ENCODE data around the gene CDK5RAP2. TPM values are rescaled to one million over a fixed set of nuclear protein-coding genes. Genes with fewer than 3 reads are reported as not detected.
"Not testable (repeated sequence)": the region's sequence is repeated elsewhere in the genome, so short reads cannot be mapped to it uniquely, and the experiment has no call there.

The CDK5RAP2 gene
- total RNA-seq, 4 donors from 2014 or later: 48.1 to 127 (median 76.7) TPM

- DNase-seq (ENCODE audit: low spot score in 2 of 2): no peak
- H3K27ac ChIP-seq: peak overlapping the region in 2 of 4 donors; percentile 30 to 71
- WGBS, 2 donors: 89 to 94% methylated on average over 10 of the region's 10 CpGs
- H3K36me3 ChIP-seq: peaks cover 0 to 94% (median 7%) of the 10 kb centered on the region in 3 donors
- no peaks in the 10 kb centered on the region for H3K9me3 ChIP-seq
- H3K4me1 ChIP-seq: peaks cover 0 to 15% (median 2%) of the 10 kb centered on the region in 4 donors
- no peaks in the 10 kb centered on the region for H3K27me3 ChIP-seq
- TF ChIP-seq, protein P1, sequence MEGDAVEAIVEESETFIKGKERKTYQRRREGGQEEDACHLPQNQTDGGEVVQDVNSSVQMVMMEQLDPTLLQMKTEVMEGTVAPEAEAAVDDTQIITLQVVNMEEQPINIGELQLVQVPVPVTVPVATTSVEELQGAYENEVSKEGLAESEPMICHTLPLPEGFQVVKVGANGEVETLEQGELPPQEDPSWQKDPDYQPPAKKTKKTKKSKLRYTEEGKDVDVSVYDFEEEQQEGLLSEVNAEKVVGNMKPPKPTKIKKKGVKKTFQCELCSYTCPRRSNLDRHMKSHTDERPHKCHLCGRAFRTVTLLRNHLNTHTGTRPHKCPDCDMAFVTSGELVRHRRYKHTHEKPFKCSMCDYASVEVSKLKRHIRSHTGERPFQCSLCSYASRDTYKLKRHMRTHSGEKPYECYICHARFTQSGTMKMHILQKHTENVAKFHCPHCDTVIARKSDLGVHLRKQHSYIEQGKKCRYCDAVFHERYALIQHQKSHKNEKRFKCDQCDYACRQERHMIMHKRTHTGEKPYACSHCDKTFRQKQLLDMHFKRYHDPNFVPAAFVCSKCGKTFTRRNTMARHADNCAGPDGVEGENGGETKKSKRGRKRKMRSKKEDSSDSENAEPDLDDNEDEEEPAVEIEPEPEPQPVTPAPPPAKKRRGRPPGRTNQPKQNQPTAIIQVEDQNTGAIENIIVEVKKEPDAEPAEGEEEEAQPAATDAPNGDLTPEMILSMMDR (IDR thresholded peaks at IDR 0.05): no peak
- TF ChIP-seq EP300 (IDR thresholded peaks at IDR 0.05) (no peak), POLR2A (IDR thresholded peaks at IDR 0.05) (no peak)
- no peak overlapping the region for H3K4me3 ChIP-seq
These were observed 47.1 kb downstream of the CDK5RAP2 start for GRCh38 chr9:120532891-120533290.

DNA sequence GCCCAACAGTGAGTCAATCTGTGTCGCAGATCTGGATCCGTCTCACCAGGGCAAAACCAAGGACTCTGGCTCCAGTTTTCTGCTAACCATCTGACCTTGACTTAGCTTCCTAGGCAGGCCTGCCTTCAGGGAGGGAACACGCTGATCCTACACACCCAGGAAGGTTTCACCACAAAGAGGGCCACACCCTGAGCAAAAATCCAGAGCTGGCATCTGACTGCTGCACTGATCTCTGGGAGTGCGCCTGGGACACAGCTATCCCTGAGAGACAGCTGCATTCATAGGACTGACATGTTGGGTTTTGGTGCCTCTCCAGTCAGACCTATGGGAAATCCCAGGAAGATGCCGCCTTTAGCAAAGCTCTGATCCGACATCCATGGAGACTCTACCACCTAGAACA lies 47.5 kb downstream of the CDK5RAP2 start:
- DNase-seq (ENCODE audit: low spot score in 2 of 2): peak; percentile 22 to 34
- peaks cover 0 to 94% (median 7%) of the 10 kb centered on the region in 3 donors for H3K36me3 ChIP-seq

DNA sequence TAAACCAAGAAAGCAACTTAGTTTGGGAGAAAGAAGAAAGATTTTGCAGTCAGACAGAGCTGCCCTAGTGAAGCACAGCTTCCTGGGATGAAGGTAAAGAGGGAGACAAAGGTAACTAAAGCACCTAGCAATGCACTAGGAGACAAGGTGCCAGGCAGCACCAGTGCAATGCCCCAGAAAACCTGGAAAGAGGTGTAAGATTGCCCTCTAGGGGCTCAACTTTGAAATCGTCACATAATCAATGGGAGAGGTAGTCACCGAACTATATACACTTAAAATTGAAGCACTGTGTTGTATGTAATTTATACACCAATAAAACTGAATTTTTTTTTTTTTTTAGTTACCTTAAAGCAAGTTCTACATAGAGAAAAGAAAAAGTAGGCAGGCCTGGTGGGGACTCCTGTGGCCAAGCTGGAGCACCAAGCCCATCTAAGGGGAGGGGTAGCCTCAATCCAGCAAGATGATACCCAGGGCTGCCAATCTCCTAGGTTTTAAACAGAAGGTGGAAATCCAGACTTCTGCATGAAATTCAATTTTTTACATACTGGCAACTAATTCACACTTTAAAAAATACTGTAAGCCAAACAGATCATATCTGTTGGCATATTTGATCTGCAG lies 48.2 kb downstream of the CDK5RAP2 start:
- H3K4me3 ChIP-seq: no peak overlapping the region
- H3K27ac ChIP-seq: peak overlapping the region in 3 of 4 donors; percentile 19 to 71 (median 31)
- H3K4me1 ChIP-seq: peaks cover 0 to 15% (median 2%) of the 10 kb centered on the region in 4 donors
- H3K9me3 ChIP-seq: no peaks in the 10 kb centered on the region
- no peaks in the 10 kb centered on the region for H3K27me3 ChIP-seq
- TF ChIP-seq EP300 (IDR thresholded peaks at IDR 0.05) (no peak), POLR2A (IDR thresholded peaks at IDR 0.05) (no peak)
- TF ChIP-seq, protein P1 (IDR thresholded peaks at IDR 0.05): peak in 1 of 5 experiments; percentile 12
- H3K36me3 ChIP-seq: peaks cover 0 to 95% (median 12%) of the 10 kb centered on the region in 3 donors
- no peak for DNase-seq (ENCODE audit: low spot score in 2 of 2)
- 74 to 80% methylated on average over 2 of the region's 2 CpGs for WGBS, 2 donors

More for the DNA sequence above, 47.5 kb downstream of the CDK5RAP2 start:
- 82 to 87% methylated on average over 5 to 6 of the region's 6 CpGs for WGBS, 2 donors
- no peaks in the 10 kb centered on the region for H3K9me3 ChIP-seq
- H3K4me1 ChIP-seq: peaks cover 0 to 15% (median 2%) of the 10 kb centered on the region in 4 donors
- H3K27ac ChIP-seq: peak overlapping the region in 3 of 4 donors; percentile 19 to 71 (median 31)
- H3K4me3 ChIP-seq: no peak overlapping the region
- peak in 1 of 2 donors; percentile 73 for TF ChIP-seq EP300 (IDR thresholded peaks at IDR 0.05)
- TF ChIP-seq, protein P1 (IDR thresholded peaks at IDR 0.05): no peak
- no peaks in the 10 kb centered on the region for H3K27me3 ChIP-seq

DNA sequence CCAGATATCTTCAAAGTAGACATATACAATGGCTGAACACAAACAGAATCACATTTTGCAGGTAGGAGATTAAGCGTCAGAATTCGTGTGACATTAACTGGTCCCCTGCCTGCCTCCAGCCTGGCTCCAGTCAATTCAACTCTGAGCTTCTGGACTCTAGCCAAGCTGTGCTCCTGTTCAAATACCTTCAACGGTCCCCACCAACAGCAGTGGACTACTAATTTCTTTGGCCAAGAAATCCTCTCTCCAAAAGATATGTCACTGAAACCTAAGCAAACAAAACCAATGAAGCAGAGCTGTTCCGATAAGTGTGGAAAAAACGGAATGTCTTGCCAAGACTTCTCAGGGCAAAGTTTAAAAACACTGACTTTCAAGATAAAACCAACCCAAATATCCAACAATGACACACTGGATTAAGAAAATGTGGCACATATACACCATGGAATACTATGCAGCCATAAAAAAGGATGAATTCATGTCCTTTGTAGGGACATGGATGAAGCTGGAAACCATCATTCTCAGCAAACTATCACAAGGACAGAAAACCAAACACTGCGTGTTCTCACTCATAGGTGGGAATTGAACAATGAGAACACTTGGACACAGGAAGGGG lies 49.6 kb downstream of the CDK5RAP2 start:
- DNase-seq (ENCODE audit: low spot score in 2 of 2); H3K9me3 ChIP-seq; H3K27me3 ChIP-seq; H3K27ac ChIP-seq; H3K4me3 ChIP-seq: not testable (repeated sequence)
- peaks cover 0 to 95% (median 24%) of the 10 kb centered on the region in 3 donors for H3K36me3 ChIP-seq
- WGBS, 2 donors: 90 to 91% methylated on average over 5 to 6 of the region's 6 CpGs
- H3K4me1 ChIP-seq: peaks cover 0 to 15% (median 2%) of the 10 kb centered on the region in 4 donors

DNA sequence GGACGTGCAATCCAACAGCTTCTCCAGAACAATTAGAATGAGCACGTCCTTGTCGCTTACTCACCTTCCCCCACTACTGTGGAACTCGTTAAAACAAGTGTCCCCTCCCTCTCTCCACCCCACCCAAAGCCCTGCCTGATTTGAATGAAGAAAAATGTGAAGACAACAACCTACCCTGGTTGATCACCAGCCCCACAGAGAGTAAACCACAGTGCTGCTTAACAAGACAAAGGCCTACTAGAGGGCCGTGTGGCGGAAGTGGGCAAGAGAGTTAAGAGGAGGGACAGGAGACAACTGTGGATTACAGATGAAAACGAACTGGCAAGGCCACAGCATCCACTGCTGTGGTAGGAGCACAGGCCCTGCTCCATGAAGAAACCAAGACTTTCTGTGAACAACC lies 51.1 kb downstream of the CDK5RAP2 start:
- Histone ChIP-seq H3K27ac (no peak overlapping the region), H3K4me3 (no peak overlapping the region), H3K27me3 (no peaks in the 10 kb centered on the region), H3K9me3 (no peaks in the 10 kb centered on the region), H3K4me1 (peaks cover 0 to 15% (median 2%) of the 10 kb centered on the region in 4 donors), H3K36me3 (peaks cover 0 to 95% (median 26%) of the 10 kb centered on the region in 3 donors)
- no peak for DNase-seq (ENCODE audit: low spot score in 2 of 2)
- WGBS, 2 donors: 74 to 77% methylated on average over 7 of the region's 7 CpGs
- TF ChIP-seq EP300 (IDR thresholded peaks at IDR 0.05) (no peak), POLR2A (IDR thresholded peaks at IDR 0.05) (no peak)
- TF ChIP-seq, protein P1 (IDR thresholded peaks at IDR 0.05): no peak
